Iris pigment epithelial cell (primary cell): ENCODE results near the gene HNRNPM.
A peak's percentile ranks its signal among the peaks of the same experiment; 100 is the strongest.

Experiments used
- DNase-seq: peaks from one replicate; pipeline ENCODE4 v3.0.0-alpha.2; 2011; ENCODE audit warnings: low read depth

Gene HNRNPM

GRCh38 chr19:8485561-8486371, 41.0 kb downstream of the HNRNPM start:
- DNase-seq: no peak

- no peak for DNase-seq
These were observed 41.9 kb downstream of the HNRNPM start for GRCh38 chr19:8486661-8487136.

DNA sequence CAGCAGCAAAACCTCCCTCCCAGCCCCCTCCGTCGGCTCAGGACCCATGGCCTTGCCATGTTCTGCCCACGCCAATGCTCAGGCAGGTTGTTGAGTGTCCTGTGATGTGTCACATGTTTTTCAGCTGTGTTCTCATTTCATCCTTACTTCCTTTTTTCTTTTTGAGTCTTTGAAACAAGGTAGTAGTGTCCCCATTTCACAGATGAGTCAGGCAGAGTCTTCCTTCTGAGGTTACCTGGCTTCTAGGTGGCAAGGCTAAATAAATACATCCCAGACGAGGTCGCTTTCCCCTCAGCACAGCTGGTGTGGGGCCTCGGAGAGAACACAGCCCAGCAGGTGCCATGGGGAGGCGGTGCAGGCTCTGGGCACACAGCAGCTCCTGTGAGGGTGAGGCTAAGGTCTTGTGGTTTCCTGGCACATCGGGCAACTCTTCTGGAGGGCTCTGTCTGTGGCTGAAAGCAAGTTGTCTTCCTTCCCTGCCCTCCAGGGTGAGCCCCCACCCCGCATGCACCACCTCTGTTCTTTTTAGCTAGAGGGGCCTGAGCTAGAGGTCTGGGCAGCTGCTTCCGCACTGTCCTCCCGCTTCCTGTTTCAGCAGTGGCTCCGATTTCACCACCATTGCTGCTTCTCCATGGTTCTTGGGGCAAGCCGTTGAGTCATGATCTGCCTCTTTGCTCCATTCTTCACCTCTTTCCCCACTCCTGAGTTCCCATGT, 42.5 kb downstream of the HNRNPM start:
- peak; percentile 48 for DNase-seq

- no peak for DNase-seq
These were observed 43.6 kb downstream of the HNRNPM start for GRCh38 chr19:8488365-8488764.

GRCh38 chr19:8489561-8490394, 45.0 kb downstream of the HNRNPM start:
- DNase-seq: no peak

GRCh38 chr19:8490395-8490760, 45.6 kb downstream of the HNRNPM start:
- DNase-seq: no peak

- DNase-seq: no peak
These were observed 46.1 kb downstream of the HNRNPM start for GRCh38 chr19:8490873-8491272.

- no peak for DNase-seq
These were observed 46.8 kb downstream of the HNRNPM start for GRCh38 chr19:8491574-8491973.

GRCh38 chr19:8494158-8494557, 49.4 kb downstream of the HNRNPM start:
- no peak for DNase-seq

DNA sequence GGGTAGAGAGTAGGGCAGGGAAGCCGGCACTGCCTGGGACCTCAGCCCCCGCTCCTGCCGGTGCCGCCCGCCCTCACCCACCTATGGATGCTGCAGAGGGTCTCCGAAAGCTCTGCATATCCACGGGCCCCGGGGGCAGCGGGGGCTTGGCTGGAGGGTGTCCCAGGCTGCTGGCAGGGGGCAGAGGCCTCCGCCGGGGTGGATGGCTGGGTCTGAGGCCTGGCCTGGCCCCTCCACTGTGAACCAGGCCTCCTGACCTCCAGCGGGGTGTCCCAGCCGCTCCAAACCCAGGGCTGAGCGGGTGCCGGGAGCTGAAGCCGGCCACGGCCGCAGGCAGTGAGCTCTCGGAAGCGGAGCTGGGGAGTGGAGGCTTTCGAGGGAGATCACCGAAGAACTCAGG, 53.5 kb downstream of the HNRNPM start:
- DNase-seq: no peak

GRCh38 chr19:8499048-8499833, 54.5 kb downstream of the HNRNPM start:
- no peak for DNase-seq

GRCh38 chr19:8500158-8500557, 55.4 kb downstream of the HNRNPM start:
- peak; percentile 26 for DNase-seq

DNA sequence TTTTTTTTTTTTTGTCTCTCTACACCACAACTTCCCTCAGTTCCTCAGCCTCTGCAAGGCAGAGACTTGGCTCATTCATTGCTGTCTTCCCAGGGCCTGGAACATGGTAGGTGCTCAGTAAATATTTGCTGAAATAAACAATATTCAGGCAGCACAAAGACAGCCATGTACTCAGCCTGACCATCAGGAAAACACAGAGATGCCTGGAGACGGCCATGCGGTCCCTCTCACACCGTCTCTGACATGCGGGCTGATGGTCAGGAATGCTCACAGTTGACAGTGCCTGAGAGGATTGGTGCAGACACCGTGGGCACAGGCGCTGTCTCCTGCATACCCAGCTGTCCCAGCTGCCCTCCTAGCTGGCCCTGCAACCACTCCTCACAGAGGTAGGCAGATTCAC, 56.7 kb downstream of the HNRNPM start:
- no peak for DNase-seq

GRCh38 chr19:8501981-8502380, 57.2 kb downstream of the HNRNPM start:
- DNase-seq: no peak

GRCh38 chr19:8503510-8503909, 58.7 kb downstream of the HNRNPM start:
- DNase-seq: no peak

DNA sequence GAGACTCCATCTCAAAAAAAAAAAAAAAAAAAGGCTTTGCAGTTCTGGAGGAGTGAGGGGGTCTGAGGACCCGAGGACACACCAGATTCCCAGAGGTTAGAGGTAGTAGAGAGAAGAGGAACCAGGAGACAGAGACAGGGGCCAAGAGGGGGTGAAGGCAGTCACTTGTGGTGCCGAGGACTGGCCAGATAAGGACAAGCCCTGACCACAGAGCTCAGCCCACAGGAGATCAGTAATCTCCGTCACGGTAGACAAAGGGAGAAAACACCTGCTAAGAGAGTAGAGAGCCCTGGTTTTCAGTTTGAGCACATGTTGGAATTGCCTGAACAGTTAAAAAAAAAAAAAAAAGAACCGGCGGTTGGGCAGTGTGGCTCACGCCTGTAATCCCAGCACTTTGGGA, 59.4 kb downstream of the HNRNPM start:
- DNase-seq: no peak

DNA sequence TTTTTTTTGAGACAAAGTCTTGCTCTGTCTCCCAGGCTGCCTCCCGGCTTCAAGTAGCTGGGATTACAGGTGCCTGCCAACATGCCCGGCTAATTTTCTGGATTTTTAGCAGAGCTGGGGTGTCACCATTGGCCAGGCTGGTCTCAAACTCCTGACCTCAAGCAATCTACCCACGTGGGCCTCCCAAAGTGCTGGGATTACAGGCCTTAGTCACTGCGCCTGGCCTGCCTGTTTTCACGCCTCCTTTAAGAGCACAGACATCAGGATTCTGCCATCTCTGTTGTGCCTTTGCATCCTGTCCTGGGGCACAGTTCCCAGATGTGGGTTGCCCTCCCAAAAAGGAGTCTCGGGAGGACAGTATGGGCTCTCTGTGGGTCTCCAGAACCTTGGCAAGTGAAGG, 60.1 kb downstream of the HNRNPM start:
- DNase-seq: no peak

DNA sequence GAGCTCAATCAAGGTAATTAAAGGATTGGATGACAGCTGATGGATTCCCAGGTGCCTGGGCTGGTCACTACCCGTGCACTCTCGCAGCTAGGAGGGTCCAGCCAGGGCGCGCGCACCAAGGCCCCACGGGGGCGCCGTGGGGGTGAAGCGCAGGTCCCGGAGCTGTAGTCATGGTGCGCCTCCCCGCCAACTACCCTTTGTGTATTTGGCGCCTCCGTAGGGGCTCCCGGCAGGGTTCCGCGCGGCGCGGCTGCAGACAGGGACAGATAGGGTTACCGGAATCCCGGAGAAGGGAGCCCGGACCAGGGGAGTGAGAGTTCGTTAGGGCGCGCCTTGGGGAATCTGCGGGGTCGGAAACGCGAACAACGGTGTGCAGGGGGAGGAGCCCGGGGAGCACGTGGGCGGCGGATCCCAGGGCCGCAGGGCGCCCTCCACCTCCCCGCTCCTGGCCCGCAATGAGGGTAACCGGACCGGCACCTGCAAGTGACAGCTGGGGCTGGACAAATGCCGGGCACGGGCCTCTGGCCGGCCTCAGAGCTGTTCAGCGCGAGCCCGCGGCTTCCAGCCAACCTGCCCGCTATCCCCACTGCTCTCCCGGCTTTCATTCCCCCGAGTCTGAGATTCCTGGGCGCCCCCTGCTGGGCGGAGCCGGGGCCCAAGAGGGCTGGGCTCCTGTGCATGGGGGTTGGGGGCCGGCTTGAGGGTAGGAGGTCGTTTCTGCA, 61.1 kb downstream of the HNRNPM start:
- peak; percentile 52 for DNase-seq

GRCh38 chr19:8506402-8506957, 61.7 kb downstream of the HNRNPM start:
- no peak for DNase-seq

- DNase-seq: no peak
These were observed 65.9 kb downstream of the HNRNPM start for GRCh38 chr19:8510589-8511115.
